Loucy (cell line): ENCODE measurements around the gene PROC.

ENCODE experiments used
- H2AFZ ChIP-seq: fragments of 200-600 bp; sonication (generic); 2 replicates; pipeline ENCODE4 v1.6.0; 2016; ENCODE audit warnings: antibody characterized with exemption, mild to moderate bottlenecking, low read length, moderate library complexity
- H3F3A ChIP-seq: fragments of 200-600 bp; 2 replicates; pipeline ENCODE4 v1.6.0; 2016; ENCODE audit warnings: antibody characterized with exemption, low read depth, mild to moderate bottlenecking
- H3K27me3 ChIP-seq: fragments of 200-600 bp; sonication (generic); 2 replicates; pipeline ENCODE4 v1.6.1; 2014; ENCODE audit warnings: low read length, mild to moderate bottlenecking; ENCODE audit not compliant: insufficient read depth, poor library complexity, severe bottlenecking
- H3K36me3 ChIP-seq: fragments of 200-600 bp; sonication (generic); 2 replicates; pipeline ENCODE4 v1.6.1; 2016; ENCODE audit warnings: low read length; ENCODE audit not compliant: insufficient read depth
- H3K4me1 ChIP-seq: fragments of 200-600 bp; sonication (generic); 2 replicates; pipeline ENCODE4 v1.5.1; 2014; ENCODE audit warnings: low read length, mild to moderate bottlenecking; ENCODE audit not compliant: insufficient read depth, poor library complexity, severe bottlenecking
- H3K4me2 ChIP-seq: fragments of 200-600 bp; sonication (generic); 2 replicates; pipeline ENCODE4 v1.6.0; 2014; ENCODE audit warnings: antibody characterized with exemption, low read length, low read depth, mild to moderate bottlenecking; ENCODE audit not compliant: poor library complexity, severe bottlenecking
- H3K4me3 ChIP-seq: fragments of 200-600 bp; sonication (generic); 2 replicates; pipeline ENCODE4 v1.5.1; 2014; ENCODE audit warnings: low read length, mild to moderate bottlenecking, mixed read lengths; ENCODE audit not compliant: poor library complexity, severe bottlenecking
- H3K79me2 ChIP-seq: fragments of 200-600 bp; sonication (generic); 2 replicates; pipeline ENCODE4 v1.6.1; 2014; ENCODE audit warnings: low read length; ENCODE audit not compliant: insufficient read depth
- H3K9ac ChIP-seq: fragments of 200-600 bp; sonication (generic); 2 replicates; pipeline ENCODE4 v1.6.0; 2014; ENCODE audit warnings: mild to moderate bottlenecking, low read depth, low read length, moderate library complexity; ENCODE audit not compliant: poor library complexity, severe bottlenecking
- H3K9me2 ChIP-seq: fragments of 200-600 bp; sonication (generic); replicated peaks from 2 replicates; pipeline ENCODE4 v1.6.1; 2016; ENCODE audit warnings: low read depth, low read length, mixed read lengths
- H3K9me3 ChIP-seq: fragments of 200-600 bp; sonication (generic); 2 replicates; pipeline ENCODE4 v1.6.1; 2014; ENCODE audit warnings: mild to moderate bottlenecking, antibody characterized with exemption, low read length, low read depth; ENCODE audit not compliant: insufficient read depth
- H4K20me1 ChIP-seq: fragments of 200-600 bp; sonication (generic); 2 replicates; pipeline ENCODE4 v1.6.0; 2014; ENCODE audit warnings: antibody characterized with exemption, low read length, mild to moderate bottlenecking; ENCODE audit not compliant: insufficient read depth, poor library complexity, severe bottlenecking
- CTCF ChIP-seq: fragments of 200-600 bp; sonication (generic); conservative IDR thresholded peaks from 2 replicates; pipeline ENCODE4 v1.5.1; 2014; ENCODE audit warnings: mild to moderate bottlenecking, antibody characterized with exemption, low read length
- EZH2phosphoT487 ChIP-seq: fragments of 200-600 bp; IDR thresholded peaks from 2 replicates; pipeline ENCODE4 v1.6.1; 2018; ENCODE audit warnings: antibody characterized with exemption, mild to moderate bottlenecking, moderate library complexity, borderline replicate concordance

Gene PROC

GRCh38 chr2:127455566-127456493, 37.6 kb downstream of the PROC start:
- Histone ChIP-seq H3K27me3 (no peaks in the 10 kb centered on the region), H3K9me2 (no peaks in the 10 kb centered on the region), H3F3A (no peaks in the 10 kb centered on the region), H3K79me2 (no peaks in the 10 kb centered on the region), H2AFZ (no peak overlapping the region), H3K36me3 (no peaks in the 10 kb centered on the region), H3K4me2 (no peak overlapping the region), H3K9me3 (no peaks in the 10 kb centered on the region), H4K20me1 (no peaks in the 10 kb centered on the region), H3K4me3 (no peak overlapping the region), H3K9ac (no peak overlapping the region), H3K4me1 (no peaks in the 10 kb centered on the region)
- TF ChIP-seq EZH2phosphoT487 (no peak), CTCF (no peak)

- Histone ChIP-seq H4K20me1 (no peaks in the 10 kb centered on the region), H2AFZ (no peak overlapping the region), H3K9ac (no peak overlapping the region), H3K36me3 (no peaks in the 10 kb centered on the region), H3K4me1 (no peaks in the 10 kb centered on the region), H3K4me3 (no peak overlapping the region), H3K4me2 (no peak overlapping the region), H3F3A (no peaks in the 10 kb centered on the region), H3K27me3 (no peaks in the 10 kb centered on the region), H3K9me2 (no peaks in the 10 kb centered on the region), H3K79me2 (no peaks in the 10 kb centered on the region), H3K9me3 (no peaks in the 10 kb centered on the region)
- no peak for TF ChIP-seq EZH2phosphoT487
- no peak for TF ChIP-seq CTCF
Observed at GRCh38 chr2:127456960-127457359, 38.7 kb downstream of the PROC start.

GRCh38 chr2:127462461-127462860, 44.2 kb downstream of the PROC start:
- no peaks in the 10 kb centered on the region for H4K20me1 ChIP-seq
- no peaks in the 10 kb centered on the region for H3K9me3 ChIP-seq
- no peak overlapping the region for H3K4me3 ChIP-seq
- H3K36me3 ChIP-seq: no peaks in the 10 kb centered on the region
- H3K9ac ChIP-seq: no peak overlapping the region
- no peak for TF ChIP-seq CTCF
- no peak for TF ChIP-seq EZH2phosphoT487
- H3K4me2 ChIP-seq: no peak overlapping the region
- no peaks in the 10 kb centered on the region for H3F3A ChIP-seq
- H3K27me3 ChIP-seq: no peaks in the 10 kb centered on the region
- H3K79me2 ChIP-seq: no peaks in the 10 kb centered on the region
- no peaks in the 10 kb centered on the region for H3K9me2 ChIP-seq
- no peak overlapping the region for H2AFZ ChIP-seq
- H3K4me1 ChIP-seq: no peaks in the 10 kb centered on the region
